ENCODE results near the gene MYRIP. TPM values are rescaled to one million over a fixed set of nuclear protein-coding genes. Genes with fewer than 3 reads are reported as not detected.

The MYRIP gene
- total and polyA plus RNA-seq, 10 donors: 1.5 to 35.2 (median 16.2) TPM

- Histone ChIP-seq H3K36me3 (no peaks in the 10 kb centered on the region), H3K4me3 (no peak overlapping the region), H3K9me3 (no peaks in the 10 kb centered on the region), H3K27me3 (replicated peaks in 1 of 7) (no peaks in the 10 kb centered on the region), H3K27ac (no peak overlapping the region), H3K4me1 (no peaks in the 10 kb centered on the region)
- DNase-seq: no peak
- intact Hi-C loops (cut with DNase I; ENCODE audit: low total_unique reads): no loop called here
- TF ChIP-seq, protein P1, sequence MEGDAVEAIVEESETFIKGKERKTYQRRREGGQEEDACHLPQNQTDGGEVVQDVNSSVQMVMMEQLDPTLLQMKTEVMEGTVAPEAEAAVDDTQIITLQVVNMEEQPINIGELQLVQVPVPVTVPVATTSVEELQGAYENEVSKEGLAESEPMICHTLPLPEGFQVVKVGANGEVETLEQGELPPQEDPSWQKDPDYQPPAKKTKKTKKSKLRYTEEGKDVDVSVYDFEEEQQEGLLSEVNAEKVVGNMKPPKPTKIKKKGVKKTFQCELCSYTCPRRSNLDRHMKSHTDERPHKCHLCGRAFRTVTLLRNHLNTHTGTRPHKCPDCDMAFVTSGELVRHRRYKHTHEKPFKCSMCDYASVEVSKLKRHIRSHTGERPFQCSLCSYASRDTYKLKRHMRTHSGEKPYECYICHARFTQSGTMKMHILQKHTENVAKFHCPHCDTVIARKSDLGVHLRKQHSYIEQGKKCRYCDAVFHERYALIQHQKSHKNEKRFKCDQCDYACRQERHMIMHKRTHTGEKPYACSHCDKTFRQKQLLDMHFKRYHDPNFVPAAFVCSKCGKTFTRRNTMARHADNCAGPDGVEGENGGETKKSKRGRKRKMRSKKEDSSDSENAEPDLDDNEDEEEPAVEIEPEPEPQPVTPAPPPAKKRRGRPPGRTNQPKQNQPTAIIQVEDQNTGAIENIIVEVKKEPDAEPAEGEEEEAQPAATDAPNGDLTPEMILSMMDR (IDR thresholded peaks at IDR 0.05 in 8 of 11, conservative IDR thresholded peaks at IDR 0.05 in 3 of 11): no peak
- no peak for TF ChIP-seq POLR2A (IDR thresholded peaks at IDR 0.05)
- no peak for TF ChIP-seq POLR2AphosphoS5 (IDR thresholded peaks at IDR 0.05)
Observed at GRCh38 chr3:40124918-40125317, 315.5 kb downstream of the MYRIP start.

- peaks cover 0 to 2% (median 0%) of the 10 kb centered on the region in 8 donors for H3K9me3 ChIP-seq
- TF ChIP-seq POLR2AphosphoS5 (IDR thresholded peaks at IDR 0.05) (no peak), POLR2A (IDR thresholded peaks at IDR 0.05) (no peak)
- TF ChIP-seq, protein P1 (IDR thresholded peaks at IDR 0.05 in 8 of 11, conservative IDR thresholded peaks at IDR 0.05 in 3 of 11): no peak
- no peak overlapping the region for H3K4me3 ChIP-seq
- no peaks in the 10 kb centered on the region for H3K27me3 ChIP-seq (replicated peaks in 1 of 7)
- 35 to 93% (median 53%) methylated on average over 1 to 2 of the region's 2 CpGs for WGBS, 5 donors
- no peaks in the 10 kb centered on the region for H3K36me3 ChIP-seq
- DNase-seq: no peak
- H3K27ac ChIP-seq: no peak overlapping the region
- no peaks in the 10 kb centered on the region for H3K4me1 ChIP-seq
- intact Hi-C loops (cut with DNase I; ENCODE audit: low total_unique reads): no loop called here
Observed at GRCh38 chr3:40128166-40128565, 318.8 kb downstream of the MYRIP start.

DNA sequence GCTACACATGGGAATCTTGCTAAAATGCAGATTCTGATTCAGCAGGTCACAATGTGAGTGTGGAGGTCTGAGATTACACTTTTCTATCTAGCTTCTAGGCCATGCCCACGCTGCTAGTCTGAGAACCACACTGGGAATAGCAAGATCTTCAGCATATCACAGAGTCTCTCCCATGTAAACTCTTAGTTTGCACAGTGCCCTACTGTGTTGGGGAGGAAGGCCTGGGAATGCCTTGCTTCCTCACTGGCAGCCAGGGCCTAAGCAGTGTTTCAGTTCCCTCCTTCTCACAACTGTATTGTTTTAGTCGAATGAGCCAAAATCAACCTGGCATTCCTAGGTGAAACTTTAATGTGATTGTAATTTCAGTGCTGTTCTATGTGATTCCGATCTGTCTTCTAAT lies 320.1 kb downstream of the MYRIP start:
- intact Hi-C loops (cut with DNase I; ENCODE audit: low total_unique reads): no loop called here
- no peaks in the 10 kb centered on the region for H3K36me3 ChIP-seq
- no peak for TF ChIP-seq POLR2AphosphoS5 (IDR thresholded peaks at IDR 0.05)
- TF ChIP-seq, protein P1 (IDR thresholded peaks at IDR 0.05 in 8 of 11, conservative IDR thresholded peaks at IDR 0.05 in 3 of 11): no peak
- H3K27me3 ChIP-seq (replicated peaks in 1 of 7): no peaks in the 10 kb centered on the region
- H3K4me3 ChIP-seq: no peak overlapping the region
- no peak overlapping the region for H3K27ac ChIP-seq
- no peak for DNase-seq
- H3K9me3 ChIP-seq: peaks cover 0 to 14% (median 3%) of the 10 kb centered on the region in 8 donors
- no peaks in the 10 kb centered on the region for H3K4me1 ChIP-seq
- WGBS, 5 donors: 87 to 93% (median 90%) methylated on average over 3 of the region's 3 CpGs

- Histone ChIP-seq H3K9me3 (peaks cover 0 to 18% (median 3%) of the 10 kb centered on the region in 8 donors), H3K27me3 (replicated peaks in 1 of 7) (no peaks in the 10 kb centered on the region), H3K4me1 (no peaks in the 10 kb centered on the region), H3K4me3 (no peak overlapping the region), H3K27ac (no peak overlapping the region), H3K36me3 (no peaks in the 10 kb centered on the region)
- intact Hi-C loops (cut with DNase I; ENCODE audit: low total_unique reads): no loop called here
- no peak for DNase-seq
- WGBS, 5 donors: 93 to 99% (median 96%) methylated on average over 2 of the region's 2 CpGs
- TF ChIP-seq POLR2AphosphoS5 (IDR thresholded peaks at IDR 0.05) (no peak), POLR2A (IDR thresholded peaks at IDR 0.05) (no peak)
- TF ChIP-seq, protein P1 (IDR thresholded peaks at IDR 0.05 in 8 of 11, conservative IDR thresholded peaks at IDR 0.05 in 3 of 11): no peak
Observed at GRCh38 chr3:40129981-40130380, 320.6 kb downstream of the MYRIP start.
